SIG-M5 treated with dmso at 0.1 percent for 504 hours (cell line): ENCODE data around the gene EFCAB13.
"Not testable (repeated sequence)": the region's sequence is repeated elsewhere in the genome, so short reads cannot be mapped to it uniquely, and the experiment has no call there.

Experiments
- DNase-seq: peaks from one replicate; lab custom pipeline; 2025; ENCODE audit not compliant: unreplicated experiment; lab: John Stamatoyannopoulos, UW

EFCAB13 gene

GRCh38 chr17:47423406-47424295, 99.9 kb downstream of the EFCAB13 start:
- DNase-seq: no peak

- not testable (repeated sequence) for DNase-seq
These were observed 101.5 kb downstream of the EFCAB13 start for GRCh38 chr17:47425233-47425632.

- not testable (repeated sequence) for DNase-seq
These were observed 102.3 kb downstream of the EFCAB13 start for GRCh38 chr17:47425887-47426635.

- no peak for DNase-seq
These were observed 104.2 kb downstream of the EFCAB13 start for GRCh38 chr17:47427985-47428384.

- DNase-seq: not testable (repeated sequence)
These were observed 108.5 kb downstream of the EFCAB13 start for GRCh38 chr17:47432240-47432639.

GRCh38 chr17:47465165-47465564, 141.4 kb downstream of the EFCAB13 start:
- no peak for DNase-seq

- DNase-seq: not testable (repeated sequence)
These were observed 143.2 kb downstream of the EFCAB13 start for GRCh38 chr17:47466976-47467375.

- no peak for DNase-seq
These were observed 147.1 kb downstream of the EFCAB13 start for GRCh38 chr17:47470836-47471235.

GRCh38 chr17:47472073-47472472, 148.3 kb downstream of the EFCAB13 start:
- not testable (repeated sequence) for DNase-seq
